Muscle layer of duodenum (tissue), 2 donors: ENCODE measurements around the gene NIPAL4.

Source experiments
- H3K27ac ChIP-seq: one replicate; pipeline ENCODE4 v1.7.0; 2013; ENCODE audit warnings: mild to moderate bottlenecking, low read length
- H3K27me3 ChIP-seq: one replicate; pipeline ENCODE4 v1.7.0; 2013; ENCODE audit warnings: low read depth, mild to moderate bottlenecking, control low read depth, low read length
- H3K36me3 ChIP-seq, 2 donors: one replicate each; pipeline ENCODE4 v1.7.0; 2013; ENCODE audit warnings: low read length in 2 of 2, control low read depth in 1 of 2, mild to moderate bottlenecking in 1 of 2; ENCODE audit not compliant: insufficient read depth in 2 of 2, control insufficient read depth in 1 of 2
- H3K4me1 ChIP-seq, 2 donors: one replicate each; pipeline ENCODE4 v1.7.0; 2013; ENCODE audit warnings: low read length in 2 of 2, mild to moderate bottlenecking in 2 of 2, control low read depth in 1 of 2, moderate library complexity in 1 of 2; ENCODE audit not compliant: insufficient read depth in 2 of 2, control insufficient read depth in 1 of 2
- H3K4me3 ChIP-seq, 2 donors: one replicate each; pipeline ENCODE4 v1.7.0; 2013; ENCODE audit warnings: low read length in 2 of 2, low read depth in 1 of 2, mild to moderate bottlenecking in 1 of 2
- H3K9me3 ChIP-seq, 2 donors: one replicate each; pipeline ENCODE4 v1.7.0; 2013; ENCODE audit warnings: low read length in 2 of 2, control low read depth in 1 of 2, mild to moderate bottlenecking in 1 of 2; ENCODE audit not compliant: control insufficient read depth in 1 of 2
- donor health status: healthy.

NIPAL4 gene

DNA sequence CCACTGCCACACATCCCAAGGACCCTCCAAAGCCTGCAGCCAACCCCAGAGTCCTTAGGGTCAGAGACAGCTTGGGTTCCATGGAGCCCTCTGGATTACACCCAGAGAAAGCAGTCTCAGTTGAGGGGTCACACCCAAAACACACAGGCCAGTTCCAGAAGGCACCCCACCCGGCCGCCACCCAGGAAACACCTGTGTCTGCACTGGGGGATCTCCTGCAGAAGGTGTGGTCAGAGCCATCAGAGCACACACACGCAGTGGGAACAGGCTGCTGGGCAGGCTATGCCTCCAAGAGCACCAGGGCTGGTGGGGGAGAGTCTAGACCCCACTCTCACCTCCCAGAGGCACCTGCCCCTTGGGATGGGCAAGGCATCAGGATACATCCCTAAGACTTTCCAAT, 27.3 kb downstream of the NIPAL4 start:
- Histone ChIP-seq H3K27me3 (no peaks in the 10 kb centered on the region), H3K4me1 (no peaks in the 10 kb centered on the region), H3K27ac (no peak overlapping the region), H3K9me3 (no peaks in the 10 kb centered on the region), H3K36me3 (peaks cover 12 to 71% of the 10 kb centered on the region in 2 donors), H3K4me3 (no peak overlapping the region)

DNA sequence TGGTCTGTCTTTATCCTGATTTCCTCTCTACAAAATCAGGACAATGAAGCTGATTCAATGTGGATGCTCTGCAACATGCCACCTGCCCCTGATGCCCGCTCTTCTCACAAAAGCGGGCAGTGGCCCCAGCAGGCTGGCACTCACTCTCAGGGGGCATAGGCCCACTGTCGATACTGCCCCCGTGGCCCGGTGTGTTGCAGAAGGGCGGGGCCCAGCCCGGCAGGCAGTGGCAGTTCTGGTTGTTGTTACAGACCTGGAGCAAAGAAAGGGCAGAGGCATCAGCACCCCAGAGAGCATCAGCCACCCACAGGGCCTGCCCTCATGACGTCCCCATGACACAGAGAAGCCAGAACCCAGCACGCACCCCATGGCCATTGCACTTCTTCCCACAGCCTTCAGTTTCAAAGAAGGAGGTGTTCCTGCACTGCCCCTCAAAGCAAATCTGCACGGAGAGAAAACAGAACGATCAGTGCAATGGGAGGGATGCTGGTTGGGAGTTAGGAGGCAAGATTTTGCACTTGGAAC, 31.5 kb downstream of the NIPAL4 start:
- Histone ChIP-seq H3K27me3 (no peaks in the 10 kb centered on the region), H3K4me1 (no peaks in the 10 kb centered on the region), H3K36me3 (peaks cover 17 to 75% of the 10 kb centered on the region in 2 donors), H3K4me3 (no peak overlapping the region), H3K27ac (no peak overlapping the region), H3K9me3 (no peaks in the 10 kb centered on the region)

DNA sequence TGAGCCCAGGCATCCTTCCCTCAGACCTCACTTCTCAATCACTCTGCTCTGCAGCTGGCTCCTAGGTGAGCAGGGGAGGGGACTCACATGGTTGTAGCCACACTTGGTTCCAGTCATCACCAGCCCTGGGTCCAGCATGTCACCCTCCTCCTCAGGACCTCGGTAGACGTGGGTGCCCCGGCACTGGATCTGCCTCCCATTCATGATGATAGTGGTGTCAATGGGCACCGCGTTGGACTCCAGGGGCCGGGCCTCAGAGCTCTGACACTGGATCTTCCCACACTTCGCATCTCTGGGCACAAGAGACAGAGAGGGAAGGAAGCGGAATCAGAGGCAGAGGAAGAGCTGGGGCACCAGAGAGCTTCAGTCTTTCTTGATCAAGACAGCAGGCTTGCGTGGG, 32.9 kb downstream of the NIPAL4 start:
- H3K27me3 ChIP-seq = no peaks in the 10 kb centered on the region
- no peak overlapping the region for H3K27ac ChIP-seq
- H3K36me3 ChIP-seq = peaks cover 19 to 70% of the 10 kb centered on the region in 2 donors

DNA sequence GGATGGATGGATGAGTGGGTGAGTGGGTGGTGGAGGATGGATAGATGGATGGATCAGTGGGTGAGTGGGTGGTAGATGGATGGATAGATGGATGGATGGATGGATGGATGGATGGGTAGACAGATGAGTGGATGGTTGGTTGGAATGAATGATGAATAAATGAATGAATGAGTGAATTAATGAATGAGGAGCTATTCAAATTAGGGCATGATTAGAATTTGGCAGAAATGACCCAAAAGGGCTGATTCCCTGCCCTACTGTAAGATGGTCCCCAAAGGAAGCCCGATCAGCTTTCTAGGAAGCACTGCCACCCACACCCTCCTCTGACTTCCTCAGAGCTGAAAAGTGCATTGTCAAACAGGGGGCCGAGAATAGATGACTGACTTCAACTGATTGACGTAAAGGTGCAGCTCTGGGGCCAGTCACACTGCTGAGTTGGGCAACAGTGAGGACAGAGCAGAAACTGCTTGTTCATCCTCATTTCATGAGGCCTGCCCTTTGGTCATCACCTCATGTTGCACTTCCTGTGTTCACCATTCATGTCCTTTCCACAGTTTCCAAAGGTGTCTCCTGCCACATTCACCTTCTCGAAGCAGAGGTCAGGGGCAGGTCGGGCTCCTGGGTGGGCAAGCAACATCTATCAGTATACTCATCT, 34.3 kb downstream of the NIPAL4 start:
- no peak overlapping the region for H3K27ac ChIP-seq
- H3K9me3 ChIP-seq = no peaks in the 10 kb centered on the region
- no peaks in the 10 kb centered on the region for H3K27me3 ChIP-seq
- peaks cover 16 to 58% of the 10 kb centered on the region in 2 donors for H3K36me3 ChIP-seq
- H3K4me3 ChIP-seq = no peak overlapping the region
- H3K4me1 ChIP-seq = no peaks in the 10 kb centered on the region

More for the DNA sequence above, 32.9 kb downstream of the NIPAL4 start:
- Histone ChIP-seq H3K9me3 (no peaks in the 10 kb centered on the region), H3K4me1 (no peaks in the 10 kb centered on the region), H3K4me3 (no peak overlapping the region)

DNA sequence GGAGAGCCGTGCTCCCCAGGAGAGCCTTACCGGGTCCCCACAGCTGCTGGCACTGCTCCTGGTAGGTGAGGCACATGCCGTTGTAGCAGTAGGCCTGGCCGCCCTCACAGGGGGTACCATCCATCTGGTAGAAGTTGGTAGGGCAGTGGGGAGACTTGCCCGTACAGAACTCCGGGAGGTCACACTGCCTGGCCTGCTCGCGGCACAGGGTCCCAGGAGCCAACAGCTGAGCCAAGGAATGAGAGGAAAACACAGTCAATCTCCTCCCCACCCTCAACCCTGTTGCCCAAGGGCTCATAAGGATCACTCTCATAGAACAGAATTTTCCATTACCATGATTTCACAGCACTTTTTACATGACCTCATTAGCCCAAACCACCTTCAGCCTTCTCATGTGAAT, 36.9 kb downstream of the NIPAL4 start:
- Histone ChIP-seq H3K4me1 (no peaks in the 10 kb centered on the region), H3K9me3 (no peaks in the 10 kb centered on the region), H3K36me3 (peaks cover 17 to 51% of the 10 kb centered on the region in 2 donors), H3K27ac (no peak overlapping the region), H3K4me3 (no peak overlapping the region), H3K27me3 (no peaks in the 10 kb centered on the region)

DNA sequence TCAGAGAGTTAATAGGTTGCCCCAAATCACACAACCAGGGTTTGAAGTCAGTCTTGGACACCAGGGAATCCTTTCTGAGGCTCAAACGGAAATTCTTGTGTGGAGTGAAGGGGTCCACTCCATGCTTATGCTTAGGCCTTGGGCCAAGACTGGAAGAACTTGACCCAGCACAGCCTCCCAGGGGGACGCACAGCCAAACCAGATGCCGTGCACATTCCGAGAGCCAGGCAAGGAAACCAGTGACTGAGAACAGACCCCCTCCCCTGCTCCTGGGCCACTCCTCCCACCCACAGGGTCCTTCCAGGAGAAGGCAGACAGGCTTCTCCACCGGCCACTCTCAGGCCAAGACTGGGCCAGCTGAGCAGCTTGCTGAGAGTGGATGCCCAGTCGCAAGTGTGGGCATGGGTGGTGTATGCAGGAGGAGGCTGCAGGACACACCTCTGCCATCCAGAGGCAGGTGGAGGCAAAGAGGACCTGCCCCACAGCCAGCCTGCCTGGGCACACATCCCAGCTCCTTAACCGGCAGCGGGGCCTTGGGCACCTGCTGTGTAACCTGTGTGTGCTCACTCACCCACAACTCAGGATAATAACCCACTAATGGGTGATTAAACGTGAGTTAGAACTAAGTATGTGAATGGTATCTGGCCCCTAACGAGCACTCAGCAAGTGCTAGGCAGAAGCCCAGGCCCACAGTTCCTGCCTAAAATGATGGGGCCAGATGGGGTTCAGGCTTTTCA, 38.0 kb downstream of the NIPAL4 start:
- H3K9me3 ChIP-seq = no peaks in the 10 kb centered on the region
- no peaks in the 10 kb centered on the region for H3K27me3 ChIP-seq
- H3K36me3 ChIP-seq = peaks cover 26 to 54% of the 10 kb centered on the region in 2 donors
- no peak overlapping the region for H3K27ac ChIP-seq
- peaks cover 4 to 5% of the 10 kb centered on the region in 2 donors for H3K4me1 ChIP-seq
- no peak overlapping the region for H3K4me3 ChIP-seq

DNA sequence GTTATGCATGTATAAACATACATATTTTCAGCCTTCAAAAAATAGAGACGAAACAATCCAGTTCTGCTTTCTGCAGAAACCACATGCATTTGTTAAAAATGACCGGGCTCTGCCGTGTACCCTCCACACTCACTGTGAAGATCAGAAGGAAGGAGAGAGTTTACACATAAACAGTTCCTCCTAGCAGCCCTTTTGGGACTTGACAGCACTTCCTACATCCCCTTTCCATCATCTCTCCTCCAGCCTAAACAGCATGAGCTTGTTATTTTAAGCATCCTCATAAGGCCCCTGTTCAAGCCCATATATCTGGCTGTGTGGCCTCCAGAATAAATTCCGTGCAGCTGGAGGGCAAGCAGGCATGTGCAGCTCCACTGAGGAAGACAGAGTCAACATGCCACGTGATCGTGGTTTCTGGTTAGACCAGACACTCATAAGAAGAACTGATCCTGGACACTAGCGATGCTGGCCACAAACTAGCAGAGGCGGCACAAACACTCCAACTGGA, 42.2 kb downstream of the NIPAL4 start:
- no peaks in the 10 kb centered on the region for H3K27me3 ChIP-seq
- no peaks in the 10 kb centered on the region for H3K9me3 ChIP-seq
- H3K27ac ChIP-seq = no peak overlapping the region
- H3K4me1 ChIP-seq = peaks cover 6 to 7% of the 10 kb centered on the region in 2 donors
- peaks cover 26 to 48% of the 10 kb centered on the region in 2 donors for H3K36me3 ChIP-seq
- no peak overlapping the region for H3K4me3 ChIP-seq

DNA sequence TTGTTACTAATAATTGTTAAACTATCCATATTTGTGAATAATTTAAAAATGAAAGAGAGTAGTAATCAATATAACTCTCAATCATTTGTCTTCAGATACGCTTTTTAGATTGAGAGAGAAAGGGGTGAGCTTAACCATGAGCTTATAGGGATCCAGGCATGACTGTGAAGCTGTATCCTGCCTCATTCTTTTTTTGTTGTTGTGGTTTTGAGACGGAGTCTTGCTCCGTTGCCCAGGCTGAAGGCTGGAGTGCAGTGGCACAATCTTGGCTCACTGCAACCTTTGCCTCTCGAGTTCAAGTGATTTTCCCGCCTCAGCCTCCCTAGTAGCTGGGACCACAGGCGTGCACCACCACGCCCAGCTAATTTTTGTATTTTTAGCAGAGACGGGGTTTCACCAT, 44.0 kb downstream of the NIPAL4 start:
- Histone ChIP-seq H3K27me3 (no peaks in the 10 kb centered on the region), H3K4me3 (no peak overlapping the region), H3K4me1 (peaks cover 8 to 11% of the 10 kb centered on the region in 2 donors), H3K36me3 (peaks cover 34 to 60% of the 10 kb centered on the region in 2 donors), H3K27ac (no peak overlapping the region), H3K9me3 (no peaks in the 10 kb centered on the region)

DNA sequence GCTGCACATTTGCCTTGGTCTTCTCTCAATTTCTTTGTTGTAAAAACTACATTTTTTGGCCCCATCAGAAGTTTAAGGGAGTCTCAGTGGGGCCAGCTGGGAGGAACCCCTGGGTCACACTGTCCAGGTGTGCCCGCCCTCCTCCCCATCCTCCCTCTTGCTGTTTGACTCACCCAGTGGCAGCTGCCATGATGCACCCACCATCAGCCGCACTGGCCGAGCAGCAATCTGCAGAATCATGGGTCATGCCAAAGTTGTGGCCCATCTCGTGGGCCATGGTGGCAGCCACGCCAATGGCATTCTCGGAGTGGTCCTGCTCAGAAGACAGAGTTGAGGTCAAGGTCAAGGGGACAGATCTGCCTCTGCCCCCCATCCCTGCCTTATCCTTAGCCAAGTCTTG, 45.5 kb downstream of the NIPAL4 start:
- H3K27ac ChIP-seq = no peak overlapping the region
- H3K4me1 ChIP-seq = peaks cover 8 to 11% of the 10 kb centered on the region in 2 donors
- H3K27me3 ChIP-seq = no peaks in the 10 kb centered on the region
- peaks cover 35 to 58% of the 10 kb centered on the region in 2 donors for H3K36me3 ChIP-seq
- H3K4me3 ChIP-seq = no peak overlapping the region
- H3K9me3 ChIP-seq = no peaks in the 10 kb centered on the region

DNA sequence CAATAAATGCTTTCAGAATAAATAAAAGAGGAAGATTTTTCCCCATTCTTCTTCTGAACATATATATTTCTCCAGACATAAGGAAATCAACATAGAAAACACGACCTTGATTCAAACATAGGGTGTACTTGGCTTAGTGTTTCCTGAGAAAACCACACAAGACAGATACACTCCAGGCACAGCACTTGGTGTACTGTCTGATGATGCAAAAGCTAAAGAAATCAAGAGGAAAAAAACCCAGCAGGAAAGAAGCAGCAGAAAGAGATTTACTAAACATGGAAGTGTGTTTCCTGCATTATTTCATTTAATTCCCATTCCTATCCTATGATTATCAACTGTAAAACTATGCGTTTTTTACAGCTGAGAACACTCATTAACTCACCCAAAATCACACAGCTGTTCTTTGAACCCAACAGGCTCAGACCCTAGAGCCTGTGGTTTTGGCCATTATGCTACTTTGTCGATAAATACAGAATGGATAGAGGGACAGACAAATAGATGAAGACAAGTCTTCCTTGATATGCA, 46.1 kb downstream of the NIPAL4 start:
- Histone ChIP-seq H3K36me3 (peaks cover 29 to 52% of the 10 kb centered on the region in 2 donors), H3K9me3 (no peaks in the 10 kb centered on the region), H3K4me3 (no peak overlapping the region), H3K27me3 (no peaks in the 10 kb centered on the region), H3K4me1 (peaks cover 8 to 15% of the 10 kb centered on the region in 2 donors), H3K27ac (no peak overlapping the region)
